HL-60 (cell line): ENCODE data around the gene GSTA3.

ENCODE experiments used
- DNase-seq, 2 experiments: peaks; one replicate each; pipeline ENCODE4 v3.0.0-alpha.2; 2010 to 2020; ENCODE audit warnings: low read depth in 1 of 2, low spot score in 1 of 2
- H3K27ac ChIP-seq: fragments of 250-450 bp; sonication (Bioruptor Pico); replicated peaks from 2 replicates; pipeline ENCODE4 v1.5.1; 2020; ENCODE audit warnings: mild to moderate bottlenecking, moderate library complexity
- H3K27me3 ChIP-seq: fragments of 250-450 bp; sonication (Bioruptor Pico); 2 replicates; pipeline ENCODE4 v1.5.1; 2021; ENCODE audit warnings: mild to moderate bottlenecking, moderate library complexity; ENCODE audit not compliant: insufficient read depth, poor library complexity, severe bottlenecking
- H3K4me3 ChIP-seq: replicated peaks from 2 replicates; pipeline ENCODE4 v1.5.1; 2011; ENCODE audit warnings: mild to moderate bottlenecking, control low read depth, low read length; ENCODE audit not compliant: insufficient read depth
- CTCF ChIP-seq: IDR thresholded peaks from one replicate; pipeline ENCODE4 v1.5.1; 2011; ENCODE audit warnings: low read length, control low read depth, inconsistent platforms; ENCODE audit not compliant: insufficient read depth
- GABPA ChIP-seq: IDR thresholded peaks from 2 replicates; pipeline ENCODE4 v1.6.1; 2012; ENCODE audit warnings: low read depth
- POLR2AphosphoS5 ChIP-seq: IDR thresholded peaks from 2 replicates; pipeline ENCODE4 v1.6.1; 2012; ENCODE audit warnings: low read depth
- REST ChIP-seq: IDR thresholded peaks from 2 replicates; pipeline ENCODE4 v1.6.1; 2012; ENCODE audit warnings: low read depth; ENCODE audit not compliant: insufficient replicate concordance
- SPI1 ChIP-seq: IDR thresholded peaks from 2 replicates; pipeline ENCODE4 v1.6.1; 2012; ENCODE audit warnings: low read depth, mild to moderate bottlenecking, borderline replicate concordance

GSTA3 gene

GRCh38 chr6:52894285-52894684 lies 15.2 kb downstream of the GSTA3 start:
- Histone ChIP-seq H3K27me3 (no peaks in the 10 kb centered on the region), H3K4me3 (no peak overlapping the region), H3K27ac (no peak overlapping the region)
- no peak for DNase-seq
- no peak for TF ChIP-seq POLR2AphosphoS5
- TF ChIP-seq CTCF: no peak
- TF ChIP-seq GABPA: no peak
- no peak for TF ChIP-seq SPI1
- no peak for TF ChIP-seq REST

- Histone ChIP-seq H3K4me3 (no peak overlapping the region), H3K27ac (no peak overlapping the region), H3K27me3 (no peaks in the 10 kb centered on the region)
- no peak for DNase-seq
- TF ChIP-seq CTCF (no peak), REST (no peak), POLR2AphosphoS5 (no peak), SPI1 (no peak), GABPA (no peak)
Observed at GRCh38 chr6:52893803-52894202, 15.7 kb downstream of the GSTA3 start.

- no peak overlapping the region for H3K27ac ChIP-seq
- H3K4me3 ChIP-seq: no peak overlapping the region
- TF ChIP-seq GABPA: no peak
- no peak for TF ChIP-seq SPI1
- no peak for TF ChIP-seq CTCF
- TF ChIP-seq REST: no peak
- no peak for TF ChIP-seq POLR2AphosphoS5
- DNase-seq: no peak
- no peaks in the 10 kb centered on the region for H3K27me3 ChIP-seq
Observed at GRCh38 chr6:52893221-52893620, 16.3 kb downstream of the GSTA3 start.
